Hepatic stellate cell (primary cell): Measurements from ENCODE around the gene DSTN.

Experiments used
- DNase-seq: peaks from one replicate; pipeline ENCODE4 v3.0.0; 2011; ENCODE audit warnings: low spot score

DSTN gene

DNA sequence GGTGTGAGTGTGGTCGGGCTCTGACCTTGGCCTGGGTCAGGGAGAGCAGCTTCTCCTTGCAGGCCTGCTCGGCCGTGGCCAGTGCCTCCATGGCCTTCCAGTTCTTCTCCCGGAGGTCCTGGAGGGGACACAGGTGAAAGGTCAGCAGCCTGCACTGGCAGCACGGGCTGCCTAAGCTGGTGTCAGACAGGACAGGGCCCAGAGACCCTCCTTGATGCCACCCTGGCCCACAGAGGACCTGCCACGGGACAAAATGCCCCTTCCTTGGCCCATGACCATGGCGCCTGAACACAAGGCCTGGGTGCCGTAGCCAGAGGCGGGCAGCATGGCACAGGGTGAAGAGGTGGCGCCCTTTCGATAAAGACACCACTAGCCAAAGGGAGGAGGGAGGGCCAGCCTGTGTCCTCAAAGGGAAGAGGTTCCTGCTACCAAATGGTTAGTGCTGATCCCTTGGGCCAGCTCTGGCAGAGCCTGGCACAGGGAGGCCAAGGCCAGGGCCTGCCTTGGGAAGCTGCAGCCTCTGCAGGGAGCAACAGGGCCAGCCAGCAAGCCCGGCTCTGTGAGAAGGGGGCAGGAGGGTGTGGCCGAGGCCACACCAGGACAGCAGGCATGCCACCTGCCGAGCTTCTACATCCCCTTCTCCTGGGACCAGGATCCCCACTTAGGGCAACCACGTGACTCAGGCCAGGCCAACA, 54.8 kb downstream of the DSTN start:
- DNase-seq, result no peak

GRCh38 chr20:17625246-17626051, 55.6 kb downstream of the DSTN start:
- DNase-seq, result no peak

DNA sequence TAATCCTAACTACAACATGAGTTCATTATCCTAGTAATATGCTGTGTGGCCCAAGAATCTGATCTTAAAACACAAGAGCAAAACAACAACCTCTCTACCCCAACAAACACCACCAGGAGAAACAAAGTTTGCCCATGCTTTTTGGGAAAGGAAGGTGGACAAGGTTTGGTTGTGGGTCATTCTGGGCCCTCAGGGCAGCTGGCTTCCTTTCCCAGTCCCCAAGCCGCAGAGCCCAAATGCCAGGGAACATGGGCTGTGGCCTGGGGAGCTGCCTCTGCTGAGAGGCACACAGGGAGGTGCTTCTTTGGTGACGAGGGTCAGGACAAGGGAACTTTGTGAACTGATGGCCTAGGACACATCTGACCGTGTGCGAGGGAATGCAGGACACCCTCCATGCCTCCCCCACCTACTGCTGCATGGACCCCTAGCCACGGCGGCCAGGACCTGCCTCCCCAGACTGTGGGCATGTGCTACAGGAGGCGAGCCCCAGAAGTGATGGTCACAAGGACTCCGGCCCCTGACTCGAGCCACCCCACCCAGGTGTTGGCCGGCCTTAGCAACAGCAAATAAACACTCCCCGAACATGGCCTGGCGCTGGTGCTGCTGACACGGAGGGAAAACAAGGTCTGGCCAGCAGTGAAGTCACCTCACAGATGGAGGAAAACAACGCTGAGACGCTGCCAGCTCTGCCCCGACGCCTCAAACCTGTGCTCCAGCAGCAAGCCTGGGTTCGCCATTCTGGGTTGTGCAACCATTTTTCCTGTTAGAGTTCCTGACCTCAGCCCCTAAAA, 56.5 kb downstream of the DSTN start:
- no peak for DNase-seq

GRCh38 chr20:17627101-17627955, 57.5 kb downstream of the DSTN start:
- no peak for DNase-seq

DNA sequence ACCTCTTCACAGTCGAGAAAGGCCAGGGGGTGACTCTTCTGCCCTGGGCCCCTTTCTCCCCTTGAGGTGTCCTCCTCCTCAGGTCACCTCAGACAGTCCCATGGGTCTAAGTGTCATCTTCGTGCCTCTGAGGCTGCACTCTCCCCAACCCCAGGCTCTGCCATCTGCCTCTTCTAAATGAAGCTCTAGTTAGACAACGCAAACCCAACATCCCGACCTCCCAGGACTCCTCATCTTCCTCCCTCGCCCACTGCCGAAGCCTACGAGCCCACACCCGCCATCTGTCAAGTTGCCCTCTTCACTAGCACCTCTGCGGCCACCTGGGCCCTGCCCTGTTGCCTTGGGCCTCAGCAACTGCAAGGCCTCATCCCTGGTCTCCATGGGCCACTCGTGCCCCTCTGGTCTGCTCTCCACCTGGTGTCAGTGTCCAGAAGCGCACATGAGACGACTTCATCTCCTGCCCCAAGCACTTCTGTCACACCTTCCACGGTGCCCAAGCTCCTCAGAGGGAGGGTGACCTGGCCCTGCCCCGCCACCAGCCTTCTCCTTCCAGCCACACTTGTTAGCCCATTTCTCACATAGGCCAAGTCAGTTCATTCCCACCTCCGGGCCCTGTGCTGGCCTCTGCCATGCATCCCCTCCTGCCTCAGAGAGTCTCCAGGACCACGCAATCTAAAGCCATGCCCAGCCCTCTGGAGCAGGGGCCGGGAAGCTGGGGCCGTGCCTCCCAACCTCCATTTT, 58.4 kb downstream of the DSTN start:
- no peak for DNase-seq

- DNase-seq, result no peak
Observed at GRCh38 chr20:17629025-17629424, 59.1 kb downstream of the DSTN start.

DNA sequence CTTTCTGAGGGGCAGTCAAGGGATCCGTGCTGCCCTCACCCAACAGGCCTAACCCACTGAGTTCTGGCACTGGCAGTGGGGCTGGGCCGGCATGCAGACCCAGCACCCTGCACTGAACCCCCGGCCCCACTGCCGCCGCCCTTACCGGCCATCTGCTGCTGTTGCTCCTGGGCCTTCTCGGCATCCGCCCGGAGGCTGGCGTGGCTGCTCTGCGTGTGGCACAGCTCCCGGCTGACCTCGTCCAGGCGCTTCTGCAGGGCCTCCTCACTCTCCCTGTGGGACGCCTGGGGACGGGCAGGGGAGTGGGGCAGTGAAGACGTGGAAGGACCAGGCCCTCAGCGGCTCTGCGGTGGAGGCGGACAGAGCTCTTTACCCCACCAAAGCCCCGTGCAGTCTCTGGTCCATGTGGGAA, 59.8 kb downstream of the DSTN start:
- no peak for DNase-seq

GRCh38 chr20:17630151-17630805, 60.4 kb downstream of the DSTN start:
- no peak for DNase-seq

DNA sequence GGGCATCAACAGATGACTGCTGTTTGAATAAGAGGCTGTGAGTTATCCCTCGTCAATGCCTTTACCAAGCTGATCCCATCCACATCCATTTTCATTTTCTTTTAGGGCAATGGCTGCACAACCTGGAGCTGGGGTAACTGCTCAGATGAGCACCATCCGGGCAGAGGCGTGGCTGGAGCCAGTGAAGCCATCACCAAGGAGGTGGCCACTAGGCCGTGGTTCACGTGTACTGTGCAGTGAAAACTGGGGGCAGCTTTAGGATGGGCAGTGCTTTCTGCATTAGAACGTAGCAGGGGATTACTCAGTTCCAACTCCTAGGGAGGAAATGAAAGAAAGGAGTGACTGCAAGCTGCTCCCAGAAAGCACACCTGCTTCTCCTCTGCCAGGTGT, 60.9 kb downstream of the DSTN start:
- DNase-seq, result no peak

DNA sequence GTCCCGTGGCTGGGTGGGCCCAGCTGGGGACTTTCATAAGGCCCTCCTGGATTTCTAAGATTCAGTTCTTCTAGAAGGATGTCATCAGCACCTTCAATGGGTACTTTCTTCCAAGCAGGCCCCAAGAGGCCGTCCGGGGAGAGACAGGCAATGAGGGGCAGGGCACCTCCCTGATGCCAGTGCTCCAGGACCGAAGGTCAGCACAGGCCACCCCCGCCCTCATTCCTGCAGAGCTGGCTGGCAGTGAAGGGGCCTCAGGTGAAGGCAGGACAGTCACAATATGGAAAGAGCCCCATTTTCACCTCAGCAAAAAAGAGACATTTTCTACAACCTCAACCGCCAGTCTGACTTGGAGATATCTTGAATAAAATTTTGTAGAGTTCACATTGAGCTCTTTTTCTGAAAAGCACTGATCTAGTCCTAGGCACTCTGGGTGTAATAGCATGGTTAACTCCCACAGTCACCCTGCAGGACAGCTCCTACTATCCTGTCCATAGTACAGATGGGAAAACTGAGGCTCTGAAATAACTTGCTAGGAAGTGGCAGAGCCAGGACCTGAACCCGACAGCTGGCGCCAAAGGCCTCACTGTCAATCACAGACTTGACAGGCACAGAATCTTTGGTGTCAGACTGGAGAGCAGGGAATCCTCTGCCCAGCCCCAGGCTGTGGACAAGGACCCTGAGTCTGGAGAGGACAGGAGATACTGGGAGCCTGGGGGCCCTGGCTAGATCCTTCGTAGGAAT, 61.9 kb downstream of the DSTN start:
- DNase-seq, result no peak

DNA sequence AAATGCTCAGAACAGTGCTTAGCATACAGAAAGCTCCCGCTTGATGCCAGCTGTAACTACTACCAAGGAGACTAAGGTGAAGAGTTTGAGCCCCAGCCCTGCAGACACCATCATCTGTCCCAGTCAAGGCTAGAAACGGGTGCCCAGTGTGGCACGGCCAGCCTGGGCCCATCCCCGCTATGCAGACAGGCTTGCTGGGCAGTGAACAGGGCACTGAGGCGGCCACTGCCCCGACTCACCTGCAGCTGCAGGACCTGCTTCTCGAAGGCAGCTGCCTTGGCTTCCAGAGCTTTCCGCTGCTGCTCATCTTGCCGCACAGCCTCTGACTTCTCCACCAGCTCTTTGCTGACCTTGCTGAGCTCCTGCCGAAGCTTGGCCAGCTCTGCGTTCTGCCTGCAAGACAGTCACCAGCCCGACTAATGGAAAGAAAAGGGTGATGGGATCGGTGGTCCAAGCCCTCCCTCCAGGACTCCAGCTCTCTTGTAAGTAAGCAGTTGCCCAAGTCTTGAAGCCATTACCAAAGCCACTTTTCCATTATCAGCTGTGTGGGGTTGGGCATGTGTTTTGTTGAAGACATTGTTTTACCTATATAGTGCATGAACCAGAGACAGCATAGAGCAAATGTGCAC, 63.5 kb downstream of the DSTN start:
- no peak for DNase-seq

DNA sequence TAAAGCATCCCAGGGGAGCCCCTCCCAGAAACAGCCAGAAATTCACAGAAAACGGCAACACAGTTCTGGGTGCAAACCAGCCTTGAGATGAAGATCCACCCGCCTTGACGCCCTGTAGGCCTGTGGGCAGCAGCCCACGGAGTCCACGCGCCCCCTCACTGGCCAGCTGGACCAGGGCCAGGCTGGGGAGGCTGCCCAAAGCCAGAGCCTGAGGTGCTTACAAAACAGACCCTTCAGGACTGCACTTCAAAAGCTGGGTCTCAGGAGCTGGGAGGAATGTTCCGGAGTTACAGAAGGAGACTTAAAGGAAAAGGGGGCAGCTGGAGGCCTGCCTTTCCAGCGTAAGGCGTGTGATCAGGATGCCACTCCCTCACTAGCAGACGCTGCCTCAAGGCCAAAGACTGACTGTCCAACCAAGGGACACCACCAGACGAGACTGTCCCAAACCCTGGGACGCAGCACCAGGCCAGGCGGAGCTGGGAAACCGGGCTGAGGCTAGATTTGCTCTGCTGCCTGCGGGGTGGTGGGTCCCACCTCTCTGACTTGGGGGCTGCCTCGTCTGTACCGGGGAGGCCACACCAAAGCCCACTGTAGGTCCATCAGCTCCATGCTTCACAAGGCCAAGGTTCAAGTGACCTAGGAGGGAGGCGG, 64.1 kb downstream of the DSTN start:
- no peak for DNase-seq

- no peak for DNase-seq
Observed at GRCh38 chr20:17634661-17635331, 64.9 kb downstream of the DSTN start.

GRCh38 chr20:17635332-17636244, 65.7 kb downstream of the DSTN start:
- DNase-seq, result no peak

GRCh38 chr20:17636523-17637412, 66.9 kb downstream of the DSTN start:
- DNase-seq, result no peak

GRCh38 chr20:17637413-17637780, 67.5 kb downstream of the DSTN start:
- no peak for DNase-seq
